H1 (cell line): Measurements from ENCODE around the gene FPGS. TPM values are rescaled to one million over a fixed set of nuclear protein-coding genes. Genes with fewer than 3 reads are reported as not detected.

Experiments
- ATF3 ChIP-seq: IDR thresholded peaks from 2 replicates; pipeline ENCODE4 v1.6.1; 2011; ENCODE audit warnings: low read depth, mild to moderate bottlenecking, low read length; ENCODE audit not compliant: insufficient read depth
- BACH1 ChIP-seq: IDR thresholded peaks from 2 replicates; pipeline ENCODE4 v1.6.1; 2012; ENCODE audit warnings: low read length, improper control_type of control experiment
- BRCA1 ChIP-seq: IDR thresholded peaks from 2 replicates; pipeline ENCODE4 v1.6.1; 2012; ENCODE audit warnings: low read depth, low read length, improper control_type of control experiment
- CBX5 ChIP-seq: fragments of 300-800, 300-1000 bp; sonication (generic); IDR thresholded peaks from 2 replicates; pipeline ENCODE4 v1.7.1; 2016; ENCODE audit warnings: antibody characterized with exemption, low read length, low read depth
- CBX8 ChIP-seq: fragments of 300-800, 300-1000 bp; sonication (generic); IDR thresholded peaks from 2 replicates; pipeline ENCODE4 v1.7.1; 2016; ENCODE audit warnings: low read depth, low read length, borderline replicate concordance
- CEBPB ChIP-seq: IDR thresholded peaks from 2 replicates; pipeline ENCODE4 v1.6.1; 2012; ENCODE audit warnings: low read depth, low read length
- CTBP2 ChIP-seq: IDR thresholded peaks from 2 replicates; pipeline ENCODE4 v1.7.0; 2011; ENCODE audit warnings: borderline replicate concordance, mild to moderate bottlenecking, moderate library complexity, mixed read lengths, low read length; ENCODE audit not compliant: insufficient read depth, insufficient read length
- EGR1 ChIP-seq: IDR thresholded peaks from 2 replicates; pipeline ENCODE4 v1.6.1; 2011; ENCODE audit warnings: low read depth, low read length, borderline replicate concordance
- FOSL1 ChIP-seq: IDR thresholded peaks from 2 replicates; pipeline ENCODE4 v1.6.1; 2011; ENCODE audit warnings: mild to moderate bottlenecking, low read depth, low read length, moderate library complexity; ENCODE audit not compliant: insufficient read depth
- HDAC6 ChIP-seq: IDR thresholded peaks from one replicate; pipeline ENCODE4 v1.7.1; 2012; ENCODE audit warnings: low read depth, mild to moderate bottlenecking, inconsistent platforms, low read length, moderate library complexity
- KDM1A ChIP-seq: fragments of 200-600, 300-600 bp; sonication (generic); IDR thresholded peaks from 2 replicates; pipeline ENCODE4 v1.7.1; 2016; ENCODE audit warnings: mild to moderate bottlenecking, low read length, borderline replicate concordance
- KDM5A ChIP-seq: fragments of 200-600 bp; IDR thresholded peaks from 2 replicates; pipeline ENCODE4 v1.7.1; 2012; ENCODE audit warnings: mild to moderate bottlenecking, low read length, inconsistent platforms, mixed read lengths
- RBBP5 ChIP-seq: IDR thresholded peaks from 2 replicates; pipeline ENCODE4 v1.7.1; 2012; ENCODE audit warnings: low read depth, mild to moderate bottlenecking, inconsistent platforms, low read length, moderate library complexity, borderline replicate concordance
- RFX5 ChIP-seq: IDR thresholded peaks from 2 replicates; pipeline ENCODE4 v1.6.1; 2011; ENCODE audit warnings: low read depth, low read length, improper control_type of control experiment, borderline replicate concordance
- RXRA ChIP-seq: IDR thresholded peaks from 2 replicates; pipeline ENCODE4 v1.6.1; 2011; ENCODE audit warnings: low read depth, mild to moderate bottlenecking, low read length, moderate library complexity; ENCODE audit not compliant: insufficient read depth
- SAP30 ChIP-seq: fragments of 300-600 bp; sonication (generic); IDR thresholded peaks from 2 replicates; pipeline ENCODE4 v1.7.1; 2012; ENCODE audit warnings: low read length, moderate library complexity, mild to moderate bottlenecking, inconsistent platforms; ENCODE audit not compliant: insufficient read depth, insufficient replicate concordance
- SIRT6 ChIP-seq: IDR thresholded peaks from one replicate; pipeline ENCODE4 v1.7.1; 2012; ENCODE audit warnings: low read length, inconsistent platforms
- SUZ12 ChIP-seq: fragments of 200-600 bp; sonication (generic); IDR thresholded peaks from 2 replicates; pipeline ENCODE4 v1.6.1; 2012; ENCODE audit warnings: mild to moderate bottlenecking, inconsistent platforms, low read length, moderate library complexity, mixed read lengths
- TAF1 ChIP-seq: IDR thresholded peaks from 2 replicates; pipeline ENCODE4 v1.6.1; 2011; ENCODE audit warnings: mild to moderate bottlenecking, low read depth, low read length
- ZNF274 ChIP-seq: IDR thresholded peaks from 2 replicates; pipeline ENCODE4 v1.7.0; 2012; ENCODE audit warnings: low read length, borderline replicate concordance; ENCODE audit errors: extremely low read depth
- polyA plus RNA-seq, 7 experiments: library from polyadenylated mRNA; depleted of rRNA in 3 of 7; stranded (reverse) in 5 of 7; unstranded in 2 of 7; fragments of >200 nt in 5 of 7; fragments of 200-250 nt in 2 of 7; gene quantifications; 1 replicate in 5 of 7; 2 replicates in 1 of 7; 4 replicates in 1 of 7; pipeline versions ENCODE4 v1.2.1 to v1.2.3, GENCODE V29; 2011 to 2013; ENCODE audit warnings: missing spikeins in 2 of 7, mixed read lengths in 2 of 7
- total RNA-seq: library from RNA; stranded (reverse); fragmentation: NEBNext Ultra II Directional; extraction: Animal tissue kit (Norgen Biotek cat#: 25700); gene quantifications from 2 replicates; pipeline ENCODE4 v1.2.1, GENCODE V29; 2021

Gene FPGS
- total and polyA plus RNA-seq, 2 of the 8 experiments (the other 6 are each of a cell fraction or from before 2014, with no cell fraction given) = 62.4 to 83.0 TPM

GRCh38 chr9:127785023-127785932 lies 17.4 kb upstream of the FPGS start (continued):
- TF ChIP-seq RFX5 (no peak), BACH1 (no peak), EGR1 (0 out of 2 replicates have a peak, but pooled peaks have one; percentile 6), CBX8 (no peak), FOSL1 (no peak), KDM1A (0 out of 2 replicates have a peak, but pooled peaks have one; percentile 5), TAF1 (no peak), ZNF274 (no peak), CBX5 (no peak), SIRT6 (no peak), KDM5A (no peak), HDAC6 (no peak), CEBPB (no peak), SAP30 (no peak), BRCA1 (no peak), CTBP2 (no peak), SUZ12 (no peak), RBBP5 (no peak), RXRA (no peak), ATF3 (0 out of 2 replicates have a peak, but pooled peaks have one; percentile 11)
